GM12801 (cell line): Measurements from ENCODE around the gene TM9SF4.

ENCODE experiments used
- TF ChIP-seq, protein P1 (sequence below): IDR thresholded peaks from one replicate; pipeline ENCODE4 v1.5.1; 2011; ENCODE audit warnings: control low read depth; ENCODE audit not compliant: insufficient read length; ENCODE audit errors: extremely low read depth

TM9SF4 gene

DNA sequence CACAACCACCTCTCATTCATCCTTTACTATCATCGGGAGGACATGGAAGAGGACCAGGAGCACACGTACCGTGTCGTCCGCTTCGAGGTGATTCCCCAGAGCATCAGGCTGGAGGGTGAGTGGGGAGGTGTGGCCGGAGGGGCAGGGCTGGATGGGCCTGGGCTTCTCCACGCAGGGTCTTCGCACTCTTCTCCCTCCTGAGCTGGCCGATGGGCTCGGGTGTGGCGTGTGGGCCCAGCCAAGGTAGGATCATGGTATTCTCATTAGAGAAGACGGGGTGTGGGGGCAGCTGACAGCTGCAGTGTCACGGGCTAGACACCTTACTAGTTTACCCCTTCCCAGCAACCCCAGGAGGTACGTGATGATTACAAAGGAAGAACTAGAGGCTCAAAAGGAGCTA, 33.5 kb downstream of the TM9SF4 start:
- TF ChIP-seq, protein P1, sequence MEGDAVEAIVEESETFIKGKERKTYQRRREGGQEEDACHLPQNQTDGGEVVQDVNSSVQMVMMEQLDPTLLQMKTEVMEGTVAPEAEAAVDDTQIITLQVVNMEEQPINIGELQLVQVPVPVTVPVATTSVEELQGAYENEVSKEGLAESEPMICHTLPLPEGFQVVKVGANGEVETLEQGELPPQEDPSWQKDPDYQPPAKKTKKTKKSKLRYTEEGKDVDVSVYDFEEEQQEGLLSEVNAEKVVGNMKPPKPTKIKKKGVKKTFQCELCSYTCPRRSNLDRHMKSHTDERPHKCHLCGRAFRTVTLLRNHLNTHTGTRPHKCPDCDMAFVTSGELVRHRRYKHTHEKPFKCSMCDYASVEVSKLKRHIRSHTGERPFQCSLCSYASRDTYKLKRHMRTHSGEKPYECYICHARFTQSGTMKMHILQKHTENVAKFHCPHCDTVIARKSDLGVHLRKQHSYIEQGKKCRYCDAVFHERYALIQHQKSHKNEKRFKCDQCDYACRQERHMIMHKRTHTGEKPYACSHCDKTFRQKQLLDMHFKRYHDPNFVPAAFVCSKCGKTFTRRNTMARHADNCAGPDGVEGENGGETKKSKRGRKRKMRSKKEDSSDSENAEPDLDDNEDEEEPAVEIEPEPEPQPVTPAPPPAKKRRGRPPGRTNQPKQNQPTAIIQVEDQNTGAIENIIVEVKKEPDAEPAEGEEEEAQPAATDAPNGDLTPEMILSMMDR: no peak

DNA sequence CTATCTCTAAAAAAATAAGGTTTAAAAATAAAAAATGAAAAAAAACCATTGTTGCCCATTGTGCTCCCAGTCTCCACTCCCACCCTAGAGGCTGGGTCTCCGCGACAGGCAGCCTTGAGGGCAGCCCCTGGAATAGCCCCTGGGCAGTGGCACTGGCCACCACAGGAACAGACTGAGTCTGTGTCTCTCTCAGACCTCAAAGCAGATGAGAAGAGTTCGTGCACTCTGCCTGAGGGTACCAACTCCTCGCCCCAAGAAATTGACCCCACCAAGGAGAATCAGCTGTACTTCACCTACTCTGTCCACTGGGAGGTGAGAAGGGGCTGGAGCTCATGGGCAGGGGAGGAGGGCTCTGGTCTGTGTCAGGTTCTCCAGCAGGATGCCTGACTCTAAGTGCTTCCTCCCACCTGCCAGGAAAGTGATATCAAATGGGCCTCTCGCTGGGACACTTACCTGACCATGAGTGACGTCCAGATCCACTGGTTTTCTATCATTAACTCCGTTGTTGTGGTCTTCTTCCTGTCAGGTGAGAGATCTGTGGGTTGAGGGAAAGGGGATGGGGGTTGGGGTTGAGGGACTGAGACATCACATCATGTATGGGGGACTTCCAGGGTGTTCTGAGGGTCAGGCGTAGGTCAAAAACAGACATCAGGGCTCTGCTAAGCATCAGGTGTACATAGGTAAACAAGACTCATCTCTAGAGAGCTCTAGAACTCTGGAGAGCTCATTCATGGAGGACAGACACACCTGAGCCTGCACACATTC, 35.6 kb downstream of the TM9SF4 start:
- TF ChIP-seq, protein P1: no peak

DNA sequence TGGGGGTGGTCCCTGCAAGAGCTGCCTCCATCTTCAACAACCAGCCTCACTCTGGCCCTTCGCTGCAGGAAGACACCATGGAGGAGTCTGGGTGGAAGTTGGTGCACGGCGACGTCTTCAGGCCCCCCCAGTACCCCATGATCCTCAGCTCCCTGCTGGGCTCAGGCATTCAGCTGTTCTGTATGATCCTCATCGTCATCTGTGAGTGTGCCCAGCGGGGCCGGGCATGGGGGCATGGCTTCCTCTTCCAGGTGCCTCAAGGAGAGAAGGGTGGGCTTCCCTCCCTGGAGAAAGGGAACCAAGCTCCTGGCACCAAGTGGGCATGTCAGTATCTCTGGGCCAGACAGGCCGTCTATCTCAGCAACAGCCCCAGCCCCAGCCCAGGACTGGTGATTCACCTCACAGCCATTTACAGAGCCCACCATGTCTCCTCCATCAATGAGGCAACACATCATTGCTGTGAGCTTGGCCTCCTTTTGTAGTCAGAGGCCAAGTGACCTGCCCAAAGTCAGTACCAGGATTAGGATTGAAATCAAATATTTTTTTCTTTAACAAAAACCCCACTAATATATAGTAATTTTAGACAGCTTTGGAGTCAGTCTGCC, 40.2 kb downstream of the TM9SF4 start:
- TF ChIP-seq, protein P1: no peak

DNA sequence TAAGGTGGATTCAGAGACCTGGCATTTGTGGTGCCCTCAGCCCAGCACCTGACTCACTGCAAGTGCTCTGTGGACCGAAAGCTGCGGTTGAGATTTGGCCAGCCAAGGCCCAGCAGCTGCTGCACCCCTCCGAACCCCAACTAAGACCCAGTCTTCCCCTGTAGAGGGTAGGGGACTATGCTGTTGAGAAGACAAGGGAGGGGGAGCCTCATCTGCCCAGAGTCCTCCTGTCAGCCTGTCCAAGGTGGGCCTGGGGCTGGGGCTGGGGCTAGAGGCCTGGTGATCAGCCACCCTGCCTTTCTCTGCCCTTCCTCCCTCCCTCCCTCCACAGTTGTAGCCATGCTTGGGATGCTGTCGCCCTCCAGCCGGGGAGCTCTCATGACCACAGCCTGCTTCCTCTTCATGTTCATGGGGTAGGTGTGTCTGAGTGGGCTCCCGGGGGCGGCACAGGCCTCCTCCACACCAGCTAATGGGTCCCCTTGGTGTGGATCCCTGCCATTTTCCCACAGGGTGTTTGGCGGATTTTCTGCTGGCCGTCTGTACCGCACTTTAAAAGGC, 40.9 kb downstream of the TM9SF4 start:
- TF ChIP-seq, protein P1: no peak

DNA sequence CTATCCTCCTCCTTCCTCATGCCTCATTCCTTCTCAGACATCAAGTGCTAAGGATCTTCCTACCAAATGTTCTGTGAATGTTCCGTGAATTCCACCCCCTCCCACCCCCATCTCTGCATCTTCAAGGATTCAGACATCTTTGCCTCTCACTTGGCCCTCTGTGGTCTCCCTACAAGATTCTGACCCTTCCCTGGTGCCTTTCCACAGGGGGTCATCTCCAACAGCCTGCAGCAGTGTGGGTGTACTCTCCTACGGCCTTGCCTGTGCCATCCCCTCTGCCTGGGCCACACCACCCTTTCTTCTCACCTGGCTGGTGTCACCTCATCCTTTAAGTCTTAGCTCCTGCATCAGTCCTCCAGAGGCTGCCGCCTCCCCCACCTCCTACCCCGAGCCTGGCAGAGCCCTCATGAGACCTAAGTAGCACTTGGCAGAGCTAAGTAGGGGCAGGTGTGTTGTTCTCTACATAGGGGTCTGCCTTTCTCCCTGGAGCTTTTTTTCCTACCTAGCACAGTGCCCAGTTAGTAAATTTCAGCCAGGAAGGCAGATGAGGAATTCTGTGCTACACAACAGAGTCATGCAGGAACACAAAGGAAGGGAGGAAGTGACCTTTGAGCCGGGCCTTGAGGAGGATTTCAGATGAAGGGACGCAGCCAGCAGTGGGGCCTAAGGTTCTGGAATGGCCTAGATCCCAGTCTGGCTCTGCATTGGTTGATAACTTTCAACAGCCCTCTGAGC, 43.1 kb downstream of the TM9SF4 start:
- TF ChIP-seq, protein P1: no peak

DNA sequence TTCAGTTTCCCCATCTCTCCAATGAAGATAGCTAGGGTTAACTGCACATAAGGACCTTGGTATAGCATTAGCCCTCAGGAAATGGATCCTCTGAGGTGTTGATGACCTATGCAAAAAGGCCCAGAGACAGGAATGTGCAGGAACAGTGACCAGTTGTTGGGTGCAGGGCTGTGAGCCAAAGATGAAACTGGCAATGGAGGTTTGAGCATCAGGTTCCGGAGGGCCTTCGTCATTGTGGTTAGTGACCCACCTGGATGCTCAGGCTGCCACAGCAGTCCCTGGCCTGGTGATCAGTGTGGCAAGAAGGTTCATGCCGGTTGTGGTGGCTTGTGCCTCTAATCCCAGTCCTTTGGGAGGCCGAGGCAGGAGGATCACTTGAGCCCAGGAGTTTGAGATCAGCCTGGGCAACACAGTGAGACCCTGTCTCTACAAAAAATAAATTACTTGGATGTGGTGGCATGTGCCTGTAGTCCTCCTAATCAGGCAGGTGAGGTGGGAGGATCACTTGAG, 43.7 kb downstream of the TM9SF4 start:
- TF ChIP-seq, protein P1: no peak

DNA sequence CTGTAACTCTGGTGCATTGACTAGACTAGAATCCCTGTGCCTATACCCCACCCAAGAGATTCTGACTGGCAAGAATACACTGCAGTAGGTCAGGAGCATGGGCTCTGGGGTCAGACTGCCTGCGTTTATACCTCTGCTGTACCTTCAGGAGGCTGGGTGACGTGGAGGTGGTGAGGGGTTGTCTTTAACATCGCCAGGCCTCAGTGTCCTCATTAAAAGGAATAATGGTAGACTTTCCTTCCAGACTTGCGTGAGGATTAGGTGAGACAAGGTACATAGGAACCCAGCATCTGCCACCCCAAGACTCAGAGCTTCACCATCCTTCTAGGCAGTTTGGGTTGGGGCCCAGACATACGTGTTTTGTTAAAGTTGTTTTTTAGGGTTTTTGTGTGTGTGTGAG, 44.3 kb downstream of the TM9SF4 start:
- TF ChIP-seq, protein P1: no peak
